T-helper 2 cell treated with Interferon-gamma antibody and Interleukin-4, amounts not matched to agents 100 ng/mL and 5 ng/mL, for 36 hours (primary cell): Measurements from ENCODE around the gene TRIP13. TPM values are rescaled to one million over a fixed set of nuclear protein-coding genes. Genes with fewer than 3 reads are reported as not detected.
"Not testable (repeated sequence)": the region's sequence is repeated elsewhere in the genome, so short reads cannot be mapped to it uniquely, and the experiment has no call there.

Experiments
- intact Hi-C: fragments of 100-400 bp; cut with micrococcal nuclease; formaldehyde crosslinking; loops from one replicate; pipeline ENCODE4 v1.15.1; 2023
- total RNA-seq: library from RNA; stranded (reverse); gene quantifications from 2 replicates; pipeline ENCODE4 v1.2.3, GENCODE V29; 2022

The TRIP13 gene
- 35.7 and 36.8 TPM in 2 replicates for total RNA-seq

GRCh38 chr5:892394-893136 is at the start of gene TRIP13, which contains the start of gene BRD9:
Gene TRIP13 (plus strand): TSS chr5:892884. CDS start chr5:892999, 115 bp downstream.
Gene BRD9 (minus strand): TSS chr5:892801. CDS start chr5:892657, 144 bp downstream.
- intact Hi-C loops, result loop anchor here (1.0 to 10.0 kb wide), 3 partner anchors 280 to 632 kb away; partner anchors contain the start of genes CEP72 and LPCAT1

GRCh38 chr5:843371-843770 is 49.3 kb upstream of the TRIP13 start:
- intact Hi-C loops, result loop anchor here (5.0 kb wide), 1 partner anchor 86 kb away; no protein-coding TSS in a partner anchor

- intact Hi-C loops, result loop anchor here (5.0 kb wide), 1 partner anchor 87 kb away; no protein-coding TSS in a partner anchor
These were observed 48.8 kb upstream of the TRIP13 start for GRCh38 chr5:843926-844325.

GRCh38 chr5:844426-844825 is 48.3 kb upstream of the TRIP13 start:
- intact Hi-C loops, result loop anchor here (5.0 kb wide), 1 partner anchor 87 kb away; no protein-coding TSS in a partner anchor

- intact Hi-C loops, result not testable (repeated sequence)
These were observed 47.5 kb upstream of the TRIP13 start for GRCh38 chr5:845031-845675.

GRCh38 chr5:845676-846601 is 46.7 kb upstream of the TRIP13 start:
- intact Hi-C loops, result not testable (repeated sequence)

GRCh38 chr5:846602-847091 is 46.0 kb upstream of the TRIP13 start:
- intact Hi-C loops, result not testable (repeated sequence)

- intact Hi-C loops, result not testable (repeated sequence)
These were observed 45.5 kb upstream of the TRIP13 start for GRCh38 chr5:847212-847611.

- intact Hi-C loops, result not testable (repeated sequence)
These were observed 44.9 kb upstream of the TRIP13 start for GRCh38 chr5:847736-848135.

- intact Hi-C loops, result no loop called here
These were observed 44.0 kb upstream of the TRIP13 start for GRCh38 chr5:848671-849111.

GRCh38 chr5:849651-850301 is 42.9 kb upstream of the TRIP13 start:
- intact Hi-C loops, result no loop called here

GRCh38 chr5:850511-851006 is 42.1 kb upstream of the TRIP13 start, which contains the start of gene ZDHHC11:
Gene ZDHHC11 (minus strand): TSS chr5:850986. CDS start chr5:850602, 384 bp downstream.
- intact Hi-C loops, result no loop called here

- intact Hi-C loops, result no loop called here
These were observed 41.6 kb upstream of the TRIP13 start for GRCh38 chr5:851076-851475.

GRCh38 chr5:851553-851952 is 41.1 kb upstream of the TRIP13 start:
- intact Hi-C loops, result no loop called here

GRCh38 chr5:852018-852417 is 40.7 kb upstream of the TRIP13 start:
- intact Hi-C loops, result no loop called here

- intact Hi-C loops, result no loop called here
These were observed 40.0 kb upstream of the TRIP13 start for GRCh38 chr5:852431-853401.

- intact Hi-C loops, result not testable (repeated sequence)
These were observed 39.1 kb upstream of the TRIP13 start for GRCh38 chr5:853416-854090.

GRCh38 chr5:854217-854616 is 38.5 kb upstream of the TRIP13 start:
- intact Hi-C loops, result no loop called here
